Stimulated activated CD4-positive, alpha-beta T cell treated with anti-CD3 and anti-CD28 coated beads, Interleukin-1b, Interleukin-23, amount 100 ng/mL, for 1 hour (primary cell): ENCODE results near the gene LRRC1.

Experiments used
- DNase-seq, 2 donors: peaks; one replicate each; pipeline ENCODE4 v3.0.0-alpha.2; 2020; ENCODE audit warnings: low read depth in 2 of 2

LRRC1 gene

GRCh38 chr6:53961679-53962370 lies 167.0 kb downstream of the LRRC1 start:
- no peak for DNase-seq

GRCh38 chr6:53962646-53963045 lies 167.8 kb downstream of the LRRC1 start:
- no peak for DNase-seq

- DNase-seq, result no peak
Measured at GRCh38 chr6:53967415-53967814, 172.6 kb downstream of the LRRC1 start.
